Muscle layer of colon (tissue), 2 donors: ENCODE measurements around the gene MLXIPL.
A peak's percentile ranks its signal among the peaks of the same experiment; 100 is the strongest.
"Not testable (repeated sequence)": the region's sequence is repeated elsewhere in the genome, so short reads cannot be mapped to it uniquely, and the experiment has no call there.

Source experiments
- H3K27ac ChIP-seq: one replicate; pipeline ENCODE4 v1.7.0; 2013; ENCODE audit warnings: low read depth, mild to moderate bottlenecking, low read length, moderate library complexity
- H3K27me3 ChIP-seq, 2 donors: one replicate each; pipeline ENCODE4 v1.7.0; 2013; ENCODE audit warnings: low read length in 2 of 2, mild to moderate bottlenecking in 2 of 2; ENCODE audit not compliant: insufficient read depth in 2 of 2, control insufficient read depth in 1 of 2
- H3K36me3 ChIP-seq: one replicate; pipeline ENCODE4 v1.7.0; 2013; ENCODE audit warnings: mild to moderate bottlenecking, low read length; ENCODE audit not compliant: insufficient read depth
- H3K4me1 ChIP-seq: one replicate; pipeline ENCODE4 v1.7.0; 2013; ENCODE audit warnings: mild to moderate bottlenecking, low read length; ENCODE audit not compliant: insufficient read depth
- H3K4me3 ChIP-seq, 2 donors: one replicate each; pipeline ENCODE4 v1.7.0; 2013; ENCODE audit warnings: low read length in 2 of 2, low read depth in 1 of 2, mild to moderate bottlenecking in 1 of 2, moderate library complexity in 1 of 2
- H3K9ac ChIP-seq: one replicate; pipeline ENCODE4 v1.7.0; 2013; ENCODE audit warnings: low read length
- H3K9me3 ChIP-seq: one replicate; pipeline ENCODE4 v1.7.0; 2013; ENCODE audit warnings: mild to moderate bottlenecking, low read length
- donor health status: abdominal sarcoma.
- donor health status: Adenocarcinoma of cecum.

Gene MLXIPL

GRCh38 chr7:73555411-73555982, 68.8 kb downstream of the MLXIPL start:
- peak overlapping the region; percentile 3 to 95 for H3K4me3 ChIP-seq
- peak overlapping the region; percentile 90 for H3K9ac ChIP-seq
- peak overlapping the region; percentile 43 for H3K27ac ChIP-seq

DNA sequence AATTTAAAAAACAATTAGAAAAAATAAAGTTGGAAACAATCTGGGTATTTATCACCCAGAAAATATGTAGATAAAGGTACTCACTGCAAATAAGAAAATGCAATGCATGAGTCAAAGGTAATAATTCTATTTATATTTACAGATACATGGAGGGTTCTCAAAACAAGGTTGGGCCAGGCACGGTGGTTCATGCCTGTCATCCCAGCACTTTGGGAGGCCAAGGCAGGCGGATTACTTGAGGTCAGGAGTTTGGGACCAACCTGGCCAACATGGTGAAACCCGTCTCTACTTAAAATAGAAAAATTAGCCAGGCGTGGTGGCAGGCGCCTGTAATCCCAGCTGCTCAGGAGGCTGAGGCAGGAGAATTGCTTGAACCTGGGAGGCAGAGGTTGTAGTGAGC, 74.2 kb downstream of the MLXIPL start:
- not testable (repeated sequence) for H3K9me3 ChIP-seq, H3K4me3 ChIP-seq, H3K4me1 ChIP-seq, H3K9ac ChIP-seq, H3K27ac ChIP-seq, H3K27me3 ChIP-seq
- H3K36me3 ChIP-seq: peaks cover 36% of the 10 kb centered on the region

More at GRCh38 chr7:73555411-73555982, 68.8 kb downstream of the MLXIPL start:
- H3K36me3 ChIP-seq: peaks cover 27% of the 10 kb centered on the region
- H3K4me1 ChIP-seq: peaks cover 23% of the 10 kb centered on the region
- H3K9me3 ChIP-seq: no peaks in the 10 kb centered on the region
- H3K27me3 ChIP-seq: no peaks in the 10 kb centered on the region

DNA sequence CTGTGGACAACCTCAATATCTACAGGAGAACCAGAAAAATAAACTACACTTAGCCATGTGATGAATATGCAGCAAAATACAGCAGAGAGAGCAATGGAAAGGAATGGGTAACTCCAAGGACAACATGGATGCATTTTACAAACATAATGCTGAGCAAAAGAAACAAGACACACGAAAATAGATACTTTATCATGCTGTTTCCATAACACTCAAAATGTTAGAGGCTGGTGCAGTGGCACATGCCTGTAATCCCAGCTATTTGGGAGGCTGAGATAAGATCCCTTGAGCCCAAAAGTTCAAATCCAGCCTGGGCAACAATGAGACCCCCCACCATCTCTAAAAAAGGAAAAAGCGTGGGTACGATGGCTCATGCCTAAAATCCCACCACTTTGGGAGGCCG, 75.1 kb downstream of the MLXIPL start:
- no peaks in the 10 kb centered on the region for H3K4me1 ChIP-seq
- H3K9ac ChIP-seq: no peak overlapping the region
- H3K27ac ChIP-seq: no peak overlapping the region
- H3K9me3 ChIP-seq: no peaks in the 10 kb centered on the region
- H3K36me3 ChIP-seq: peaks cover 34% of the 10 kb centered on the region
- H3K4me3 ChIP-seq: no peak overlapping the region
- no peaks in the 10 kb centered on the region for H3K27me3 ChIP-seq

- Histone ChIP-seq H3K27ac (no peak overlapping the region), H3K4me1 (no peaks in the 10 kb centered on the region), H3K9me3 (no peaks in the 10 kb centered on the region), H3K36me3 (peaks cover 34% of the 10 kb centered on the region), H3K27me3 (no peaks in the 10 kb centered on the region), H3K4me3 (no peak overlapping the region), H3K9ac (no peak overlapping the region)
These were observed 76.5 kb downstream of the MLXIPL start for GRCh38 chr7:73547841-73548240.

GRCh38 chr7:73544678-73545077, 79.6 kb downstream of the MLXIPL start:
- no peaks in the 10 kb centered on the region for H3K9me3 ChIP-seq

More at GRCh38 chr7:73544678-73545077, 79.6 kb downstream of the MLXIPL start:
- Histone ChIP-seq H3K4me1 (peaks cover 6% of the 10 kb centered on the region), H3K9ac (no peak overlapping the region), H3K36me3 (peaks cover 36% of the 10 kb centered on the region), H3K4me3 (no peak overlapping the region), H3K27ac (no peak overlapping the region), H3K27me3 (no peaks in the 10 kb centered on the region)
